ENCODE results near the gene MED29.
A peak's percentile ranks its signal among the peaks of the same experiment; 100 is the strongest.

- TF ChIP-seq FOXM1 (IDR thresholded peaks at IDR 0.05; ENCODE audit: borderline replicate concordance, low read depth), result no peak
- TF ChIP-seq MAX (IDR thresholded peaks at IDR 0.05), result peak; percentile 47
- peak; percentile 85 for TF ChIP-seq CREB1 (IDR thresholded peaks at IDR 0.05; ENCODE audit: low read depth)
- no peak for TF ChIP-seq USF1 (IDR thresholded peaks at IDR 0.05)
- 0 out of 2 replicates have a peak, but pooled peaks have one; percentile 22 for TF ChIP-seq EGR1 (IDR thresholded peaks at IDR 0.05)
- TF ChIP-seq TCF12 (IDR thresholded peaks at IDR 0.05; ENCODE audit: low read depth), result peak; percentile 42; the same call in 1 of the 2 replicates
- TF ChIP-seq EP300 (IDR thresholded peaks at IDR 0.05; ENCODE audit: borderline replicate concordance), result peak; percentile 27; the same call in 1 of the 2 replicates
- TF ChIP-seq ZBTB7A (IDR thresholded peaks at IDR 0.05; ENCODE audit: low read depth), result peak; percentile 91
- TF ChIP-seq NFIC (IDR thresholded peaks at IDR 0.05), result 0 out of 2 replicates have a peak, but pooled peaks have one; percentile 20
- TF ChIP-seq RAD21 (IDR thresholded peaks at IDR 0.05; ENCODE audit: low read depth), result no peak
- TF ChIP-seq TAF1 (IDR thresholded peaks at IDR 0.05; ENCODE audit: low read depth), result peak; percentile 83
- TF ChIP-seq YY1 (IDR thresholded peaks at IDR 0.05; ENCODE audit: low read depth), result peak; percentile 92
Measured at GRCh38 chr19:39390751-39391437, at the start of gene MED29, which contains the start of gene PAF1.

Data from Ishikawa (cell line).